Glomerular visceral epithelial cell (primary cell): Measurements from ENCODE around the gene HECTD4.
"Not testable (repeated sequence)": the region's sequence is repeated elsewhere in the genome, so short reads cannot be mapped to it uniquely, and the experiment has no call there.

ENCODE experiments used
- DNase-seq: peaks from one replicate; pipeline ENCODE4 v3.0.0-alpha.2; 2016; ENCODE audit errors: extremely low spot score

Gene HECTD4

DNA sequence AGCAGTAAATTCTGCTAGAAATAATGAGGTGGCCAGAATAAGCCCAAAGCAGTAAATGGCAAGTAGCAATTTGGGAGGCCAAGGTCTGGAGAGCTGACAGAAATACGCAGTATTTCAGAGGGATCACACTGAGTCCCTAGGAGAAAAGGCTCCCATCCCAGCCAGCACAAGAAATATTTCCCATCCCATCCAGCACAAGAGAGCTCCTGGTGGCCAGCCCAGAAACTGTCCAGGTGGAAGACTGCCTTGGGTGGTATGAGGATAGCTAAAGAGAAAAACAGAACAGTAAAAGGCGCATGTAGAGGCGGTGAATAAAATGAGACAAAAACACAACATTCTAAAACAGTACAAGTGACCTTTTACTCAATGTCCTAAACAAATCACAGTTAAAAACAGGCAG, 120.7 kb downstream of the HECTD4 start:
- DNase-seq = peak; percentile 4

GRCh38 chr12:112258926-112259325, 123.3 kb downstream of the HECTD4 start:
- DNase-seq = no peak

DNA sequence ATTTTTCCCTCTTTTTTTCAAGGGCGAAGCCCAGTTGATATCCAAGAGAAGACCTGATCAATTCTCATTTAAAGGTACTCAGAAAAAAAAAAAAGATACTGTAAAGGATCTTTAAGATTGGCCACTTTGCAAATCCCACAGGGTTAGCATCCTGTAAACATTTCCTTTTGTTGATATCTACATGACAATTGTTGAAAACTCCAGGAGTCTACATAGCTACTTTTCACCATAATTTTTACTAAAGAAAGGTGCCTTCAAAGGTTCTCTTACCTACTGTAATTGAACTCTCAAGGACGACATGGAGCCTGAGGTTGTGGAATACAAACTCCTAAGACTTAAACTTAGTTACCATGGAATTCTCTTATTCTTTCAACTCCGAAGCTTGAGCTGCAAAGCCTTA, 125.5 kb downstream of the HECTD4 start:
- DNase-seq = no peak

DNA sequence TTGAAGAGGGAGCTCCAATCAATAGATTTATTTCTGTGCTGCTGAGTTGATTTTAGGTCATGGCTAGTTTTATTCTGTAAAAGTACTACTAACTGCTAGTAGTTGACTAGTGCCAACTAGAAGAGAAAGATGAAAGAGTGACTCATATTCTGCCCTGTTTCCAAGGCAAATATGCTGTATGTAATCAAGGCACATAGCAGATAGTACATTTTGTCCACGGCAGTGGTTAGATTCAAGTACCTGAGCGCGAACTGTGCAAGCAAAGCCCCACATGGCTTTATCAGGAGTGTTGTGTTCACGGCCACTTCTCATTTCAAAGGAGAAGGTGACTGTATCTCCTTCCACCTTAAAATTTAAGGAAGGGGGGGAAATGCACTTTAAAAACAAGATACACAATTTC, 130.0 kb downstream of the HECTD4 start:
- DNase-seq = no peak

GRCh38 chr12:112244902-112245301, 137.3 kb downstream of the HECTD4 start:
- not testable (repeated sequence) for DNase-seq

- no peak for DNase-seq
These were observed 138.7 kb downstream of the HECTD4 start for GRCh38 chr12:112243255-112244110.

GRCh38 chr12:112241176-112241575, 141.1 kb downstream of the HECTD4 start:
- DNase-seq = no peak

- DNase-seq = no peak
These were observed 142.3 kb downstream of the HECTD4 start for GRCh38 chr12:112239881-112240280.

DNA sequence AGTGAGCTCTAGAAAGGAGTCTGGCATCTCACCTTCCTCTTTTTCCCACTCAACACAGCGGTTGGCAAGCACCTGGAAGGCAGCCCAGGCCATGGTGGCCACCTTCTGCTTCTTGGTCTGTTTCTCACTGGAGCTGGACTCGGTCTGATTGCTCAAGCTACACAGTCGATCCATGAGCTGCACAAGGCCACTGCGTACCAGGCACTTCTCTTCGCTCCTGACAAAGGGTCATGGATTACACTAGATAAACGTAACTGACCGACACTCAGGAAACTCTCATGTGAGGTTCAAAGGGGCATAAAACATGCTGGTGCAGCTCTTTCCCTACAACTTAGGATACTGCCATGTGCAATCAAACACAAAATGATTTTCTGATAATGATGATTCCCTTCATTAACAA, 143.2 kb downstream of the HECTD4 start:
- no peak for DNase-seq

- DNase-seq = no peak
These were observed 143.8 kb downstream of the HECTD4 start for GRCh38 chr12:112238441-112238840.

DNA sequence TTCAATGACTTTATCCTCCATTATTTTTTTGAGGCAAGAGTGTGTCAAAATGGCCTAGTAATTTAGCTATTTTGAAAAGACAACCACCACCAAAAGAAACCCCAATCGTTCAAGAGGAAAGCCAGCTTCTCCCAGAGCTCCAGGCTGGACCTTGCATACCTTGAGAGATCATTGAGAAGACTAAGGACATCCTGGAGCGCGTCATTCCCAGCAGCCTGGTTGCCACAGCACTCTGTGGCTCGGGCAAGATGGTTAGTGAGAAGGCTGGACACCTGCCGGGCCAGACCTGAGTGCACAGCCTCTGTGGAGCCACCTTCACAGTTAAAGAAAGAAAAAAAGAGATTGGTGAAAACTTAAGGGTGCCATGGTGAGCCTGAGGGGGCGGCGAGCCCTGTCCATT, 145.4 kb downstream of the HECTD4 start:
- DNase-seq = no peak

DNA sequence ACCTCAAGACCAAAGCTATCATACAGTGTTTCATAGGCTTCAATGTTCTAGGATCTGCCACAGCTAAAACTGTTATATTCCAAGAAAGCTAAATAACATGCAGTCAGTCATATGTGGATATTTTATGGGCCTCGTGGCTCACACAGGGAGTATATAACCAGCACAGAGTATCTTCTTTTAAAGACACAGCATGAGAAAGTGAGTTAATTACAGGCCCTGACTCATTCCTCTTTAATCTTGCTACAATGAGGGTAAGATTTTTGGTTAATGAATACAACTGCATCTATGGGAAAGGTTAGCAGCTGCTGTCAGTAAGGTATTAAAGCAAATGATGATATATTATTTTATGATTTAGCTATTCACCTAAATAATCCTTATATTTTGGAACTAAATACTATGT, 145.8 kb downstream of the HECTD4 start:
- no peak for DNase-seq

DNA sequence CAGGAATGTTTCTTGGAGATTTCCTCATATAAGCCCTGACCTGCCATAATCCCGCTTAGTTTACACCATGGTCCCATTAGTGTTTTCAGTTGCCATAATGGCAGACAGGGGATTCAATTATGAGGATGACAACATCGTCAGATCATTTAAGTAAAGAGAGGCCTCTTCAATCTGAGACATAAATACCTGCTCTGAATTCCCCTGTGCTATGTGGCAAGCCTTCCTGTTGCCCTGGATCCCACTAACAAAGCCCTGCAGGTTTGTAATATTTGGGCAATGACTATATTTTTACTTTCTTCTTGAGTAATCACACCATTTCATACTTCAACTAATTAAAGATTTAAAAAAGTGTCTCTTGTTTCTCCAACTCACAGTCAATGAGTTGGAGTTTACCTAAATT, 147.9 kb downstream of the HECTD4 start:
- DNase-seq = no peak

- DNase-seq = no peak
These were observed 149.0 kb downstream of the HECTD4 start for GRCh38 chr12:112233242-112233641.

- no peak for DNase-seq
These were observed 152.1 kb downstream of the HECTD4 start for GRCh38 chr12:112230136-112230535.

- no peak for DNase-seq
These were observed 155.5 kb downstream of the HECTD4 start for GRCh38 chr12:112226768-112227167.

DNA sequence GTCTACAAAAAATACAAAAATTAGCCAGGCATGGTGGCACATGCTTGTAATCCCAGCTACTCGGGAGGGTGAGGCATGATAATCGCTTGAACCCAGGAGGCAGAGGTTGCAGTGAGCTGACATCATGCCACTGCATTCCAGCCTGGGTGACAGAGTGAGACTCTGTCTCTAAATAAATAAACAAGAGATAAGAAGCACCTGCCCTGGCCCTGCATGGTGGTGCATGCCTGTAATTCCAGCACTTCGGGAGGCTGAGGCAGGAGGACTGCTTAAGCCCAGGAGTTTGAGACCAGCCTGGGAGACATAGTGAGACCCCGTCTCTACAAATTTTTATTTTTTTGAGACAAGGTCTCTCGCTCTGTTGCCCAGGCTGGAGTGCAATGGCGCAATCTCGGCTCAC, 161.6 kb downstream of the HECTD4 start:
- DNase-seq = not testable (repeated sequence)

DNA sequence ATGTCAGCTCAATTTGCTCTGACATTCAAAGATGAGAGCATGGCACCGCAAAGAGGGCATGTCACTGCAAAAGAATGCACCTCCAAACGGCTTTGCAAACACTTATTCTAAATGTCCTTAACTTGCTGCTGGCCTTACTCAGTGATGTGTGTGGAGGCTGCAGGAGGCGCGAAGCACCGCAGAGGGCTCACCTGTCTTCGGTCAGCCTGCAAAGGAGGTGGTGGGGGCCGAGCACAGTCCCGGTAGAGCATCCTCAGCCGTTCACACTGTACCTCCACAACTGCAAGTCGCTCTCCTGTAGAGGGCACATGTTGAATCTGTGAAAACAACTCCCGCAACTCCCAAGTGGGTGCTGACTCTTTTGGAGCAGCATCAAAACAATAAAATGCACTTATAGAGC, 163.0 kb downstream of the HECTD4 start:
- no peak for DNase-seq

DNA sequence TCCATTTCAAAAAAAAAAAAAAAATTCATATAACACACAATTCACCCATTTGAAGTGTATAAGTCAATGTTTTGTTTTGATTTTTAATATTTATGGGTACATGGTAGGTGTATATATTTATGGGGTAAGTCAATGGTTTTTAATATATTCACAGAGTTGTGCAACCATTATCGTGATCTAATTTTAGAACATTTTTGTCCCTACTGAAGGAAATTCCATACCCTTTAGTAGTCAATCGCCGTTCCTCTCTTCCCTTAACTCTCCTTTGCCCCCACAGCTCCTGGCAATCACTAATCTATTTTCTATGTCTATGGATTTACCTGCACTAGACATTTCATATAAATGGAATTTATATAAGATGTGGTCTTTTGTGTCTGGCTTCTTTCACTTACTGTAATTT, 164.1 kb downstream of the HECTD4 start:
- no peak for DNase-seq

DNA sequence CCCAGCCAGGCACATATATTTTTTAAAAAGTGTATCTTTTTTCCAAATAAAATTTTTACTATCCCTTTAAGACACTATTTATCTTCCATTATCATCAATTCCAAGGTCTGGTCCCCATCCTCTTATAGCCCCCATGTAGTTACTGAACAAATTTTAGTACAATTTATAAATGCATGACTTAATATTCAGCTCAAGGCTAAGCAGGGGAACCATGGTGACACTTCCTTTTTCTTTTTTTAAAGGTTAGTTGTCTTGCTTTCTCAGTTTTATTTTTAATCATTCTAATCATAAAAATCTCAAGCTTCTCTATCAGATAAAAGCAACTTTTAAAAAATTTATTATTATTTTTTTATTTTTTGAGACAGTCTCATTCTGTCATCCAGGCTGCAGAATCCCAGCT, 164.6 kb downstream of the HECTD4 start:
- no peak for DNase-seq

GRCh38 chr12:112216223-112216622, 166.0 kb downstream of the HECTD4 start:
- no peak for DNase-seq

DNA sequence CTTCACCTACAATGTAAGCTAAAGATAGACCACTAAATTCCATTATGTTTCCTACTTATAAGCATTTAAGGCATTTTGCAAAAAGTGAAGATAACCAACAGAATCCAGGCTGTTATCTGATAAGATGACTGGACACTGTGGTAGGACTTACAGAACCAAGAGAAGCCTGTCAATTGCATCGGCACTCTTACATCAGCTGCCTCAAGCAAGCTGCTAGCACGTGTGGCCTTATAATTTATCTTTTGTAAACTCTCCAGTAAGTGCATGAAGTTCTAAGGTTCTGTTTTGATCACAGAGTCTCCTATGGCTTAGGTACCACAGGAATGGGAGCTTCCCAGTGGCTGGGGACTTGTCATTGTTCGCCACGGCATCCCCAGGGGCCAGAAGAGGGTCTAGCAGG, 168.2 kb downstream of the HECTD4 start:
- no peak for DNase-seq

- DNase-seq = no peak
These were observed 173.8 kb downstream of the HECTD4 start for GRCh38 chr12:112208301-112208910.
